ENCODE results near the gene GSTP1.

GSTP1 gene

DNA sequence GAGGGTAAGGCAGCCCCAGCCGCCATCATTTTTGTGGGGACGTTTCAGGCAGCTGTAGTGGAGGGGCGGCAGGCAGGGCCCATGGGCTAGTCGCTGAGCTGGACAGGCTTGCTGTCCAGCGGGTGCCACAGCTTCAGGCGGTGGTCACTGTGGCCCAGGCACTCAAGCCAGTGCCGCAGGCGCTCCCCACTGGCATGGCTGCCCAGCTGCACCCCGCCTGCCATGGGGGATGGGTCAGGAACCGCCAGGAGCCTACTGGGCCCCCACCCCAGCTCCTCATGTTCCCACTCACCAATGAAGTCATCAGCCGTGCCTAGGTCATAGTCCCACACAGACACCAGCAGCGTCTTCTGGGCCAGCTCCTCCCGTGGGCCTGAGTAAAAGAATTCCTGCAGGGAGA is 29.1 kb downstream of the GSTP1 start:
- Histone ChIP-seq H4K20me1 (ENCODE audit: control insufficient read depth, insufficient read depth, low read depth, low read length) (no peaks in the 10 kb centered on the region), H3K4me3 (ENCODE audit: low read length) (no peak overlapping the region), H3K4me2 (ENCODE audit: low read length) (no peak overlapping the region), H3K9me2 (replicated peaks; ENCODE audit: control insufficient read depth, low read length) (no peaks in the 10 kb centered on the region), H3K27ac (ENCODE audit: low read depth, low read length) (no peak overlapping the region), H3K4me1 (ENCODE audit: control insufficient read depth, low read length) (peaks cover 47% of the 10 kb centered on the region), H3F3A (ENCODE audit: control insufficient read depth, insufficient read depth) (peaks cover 6% of the 10 kb centered on the region), H3K9me3 (ENCODE audit: control insufficient read depth, insufficient read depth, low read length) (no peaks in the 10 kb centered on the region), H3K36me3 (ENCODE audit: control insufficient read depth, low read length) (peaks cover 52% of the 10 kb centered on the region), H3K27me3 (ENCODE audit: control insufficient read depth, low read length) (peaks cover 3% of the 10 kb centered on the region), H3K79me2 (ENCODE audit: control insufficient read depth, low read length) (peaks cover 14% of the 10 kb centered on the region)
- TF ChIP-seq, protein P1, sequence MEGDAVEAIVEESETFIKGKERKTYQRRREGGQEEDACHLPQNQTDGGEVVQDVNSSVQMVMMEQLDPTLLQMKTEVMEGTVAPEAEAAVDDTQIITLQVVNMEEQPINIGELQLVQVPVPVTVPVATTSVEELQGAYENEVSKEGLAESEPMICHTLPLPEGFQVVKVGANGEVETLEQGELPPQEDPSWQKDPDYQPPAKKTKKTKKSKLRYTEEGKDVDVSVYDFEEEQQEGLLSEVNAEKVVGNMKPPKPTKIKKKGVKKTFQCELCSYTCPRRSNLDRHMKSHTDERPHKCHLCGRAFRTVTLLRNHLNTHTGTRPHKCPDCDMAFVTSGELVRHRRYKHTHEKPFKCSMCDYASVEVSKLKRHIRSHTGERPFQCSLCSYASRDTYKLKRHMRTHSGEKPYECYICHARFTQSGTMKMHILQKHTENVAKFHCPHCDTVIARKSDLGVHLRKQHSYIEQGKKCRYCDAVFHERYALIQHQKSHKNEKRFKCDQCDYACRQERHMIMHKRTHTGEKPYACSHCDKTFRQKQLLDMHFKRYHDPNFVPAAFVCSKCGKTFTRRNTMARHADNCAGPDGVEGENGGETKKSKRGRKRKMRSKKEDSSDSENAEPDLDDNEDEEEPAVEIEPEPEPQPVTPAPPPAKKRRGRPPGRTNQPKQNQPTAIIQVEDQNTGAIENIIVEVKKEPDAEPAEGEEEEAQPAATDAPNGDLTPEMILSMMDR (IDR thresholded peaks at IDR 0.05; ENCODE audit: low read depth, low read length, poor library complexity, severe bottlenecking) = no peak
- no peak for TF ChIP-seq EZH2phosphoT487 (IDR thresholded peaks at IDR 0.05; ENCODE audit: borderline replicate concordance, low read length)

DNA sequence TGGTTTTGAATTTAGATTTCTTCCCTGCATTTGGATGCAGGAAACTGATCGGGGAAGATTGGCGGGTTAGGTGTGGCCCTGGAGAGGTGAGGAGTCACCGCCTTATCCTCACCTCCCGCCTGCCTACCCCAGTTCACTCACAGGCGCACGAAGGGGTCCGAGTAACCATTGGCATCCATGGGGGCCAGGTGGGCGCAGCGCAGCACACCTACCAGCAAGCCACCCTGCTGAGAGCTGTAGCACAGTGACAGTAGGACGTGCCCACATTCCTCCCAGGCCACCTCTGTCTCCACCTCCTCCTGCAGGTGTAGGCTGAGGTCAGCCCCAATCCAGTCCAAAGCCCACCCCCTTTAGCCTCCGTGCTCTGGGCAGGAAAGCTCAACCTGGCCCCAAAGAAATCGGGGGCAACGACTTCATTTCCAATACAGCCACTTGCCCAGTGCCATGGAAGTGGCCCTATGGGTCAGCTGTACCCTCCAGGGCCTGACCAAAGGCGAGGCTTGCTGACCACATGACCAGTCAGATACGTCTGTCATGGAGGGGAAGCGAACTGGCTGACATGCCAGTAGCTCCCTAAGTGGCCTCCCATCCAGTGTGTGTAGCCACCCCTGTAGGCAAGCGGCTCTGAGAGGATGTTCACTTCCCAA is 29.8 kb downstream of the GSTP1 start:
- peaks cover 47% of the 10 kb centered on the region for H3K36me3 ChIP-seq (ENCODE audit: control insufficient read depth, low read length)
- peak overlapping the region; percentile 79 for H3K4me2 ChIP-seq (ENCODE audit: low read length)
- H3K9me3 ChIP-seq (ENCODE audit: control insufficient read depth, insufficient read depth, low read length) = no peaks in the 10 kb centered on the region
- H3K27me3 ChIP-seq (ENCODE audit: control insufficient read depth, low read length) = peaks cover 3% of the 10 kb centered on the region
- H3K9me2 ChIP-seq (replicated peaks; ENCODE audit: control insufficient read depth, low read length) = no peaks in the 10 kb centered on the region
- H3K27ac ChIP-seq (ENCODE audit: low read depth, low read length) = peak overlapping the region; percentile 78
- H3K79me2 ChIP-seq (ENCODE audit: control insufficient read depth, low read length) = peaks cover 8% of the 10 kb centered on the region
- H3F3A ChIP-seq (ENCODE audit: control insufficient read depth, insufficient read depth) = peaks cover 8% of the 10 kb centered on the region
- TF ChIP-seq, protein P1 (IDR thresholded peaks at IDR 0.05; ENCODE audit: low read depth, low read length, poor library complexity, severe bottlenecking) = no peak
- TF ChIP-seq EZH2phosphoT487 (IDR thresholded peaks at IDR 0.05; ENCODE audit: borderline replicate concordance, low read length) = no peak
- H4K20me1 ChIP-seq (ENCODE audit: control insufficient read depth, insufficient read depth, low read depth, low read length) = no peaks in the 10 kb centered on the region
- peak overlapping the region; percentile 61 for H3K4me3 ChIP-seq (ENCODE audit: low read length)
- H3K4me1 ChIP-seq (ENCODE audit: control insufficient read depth, low read length) = peaks cover 41% of the 10 kb centered on the region

DNA sequence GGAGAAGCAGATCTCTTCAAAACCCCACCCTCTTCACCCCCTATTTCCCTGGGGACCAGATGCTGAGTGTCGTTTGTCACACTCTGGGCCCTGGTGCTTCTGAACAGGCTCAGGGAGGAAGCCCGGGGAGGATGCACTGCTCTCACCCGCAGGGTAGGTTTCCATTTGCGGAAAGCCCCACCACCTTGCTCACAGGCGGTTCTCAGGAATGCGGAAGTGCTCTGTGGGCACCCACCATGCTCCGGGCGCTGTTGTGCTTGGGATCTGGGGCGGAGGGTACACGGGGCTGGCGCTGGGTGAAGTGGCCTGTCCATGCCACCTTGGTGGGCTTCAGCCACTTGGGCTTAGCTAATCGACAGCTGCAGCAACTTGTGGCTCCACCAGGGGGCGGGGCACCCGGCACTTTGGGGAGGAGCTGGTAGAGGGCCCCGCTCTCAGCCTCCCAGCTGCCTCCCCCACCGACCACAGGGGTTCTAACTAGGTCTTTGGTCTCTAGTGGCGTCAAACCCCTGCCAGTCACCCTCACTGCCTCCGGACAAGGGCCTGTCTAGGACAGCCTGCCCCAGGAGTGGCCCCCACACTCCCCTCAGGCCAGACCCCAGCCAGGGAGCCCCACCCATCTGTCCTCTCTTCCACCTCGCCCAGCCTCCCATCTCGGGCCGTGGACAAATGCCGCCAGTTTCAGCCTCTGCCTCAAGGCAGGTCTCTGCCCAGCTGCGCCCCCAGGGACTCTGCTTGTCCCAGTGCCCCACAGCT is 30.5 kb downstream of the GSTP1 start:
- no peaks in the 10 kb centered on the region for H4K20me1 ChIP-seq (ENCODE audit: control insufficient read depth, insufficient read depth, low read depth, low read length)
- no peaks in the 10 kb centered on the region for H3K9me3 ChIP-seq (ENCODE audit: control insufficient read depth, insufficient read depth, low read length)
- peak overlapping the region; percentile 61 for H3K4me3 ChIP-seq (ENCODE audit: low read length)
- H3K4me2 ChIP-seq (ENCODE audit: low read length) = peak overlapping the region; percentile 79
- peaks cover under 1% of the 10 kb centered on the region; the same call in 1 of the 2 replicates for H3K79me2 ChIP-seq (ENCODE audit: control insufficient read depth, low read length)
- H3K36me3 ChIP-seq (ENCODE audit: control insufficient read depth, low read length) = peaks cover 40% of the 10 kb centered on the region
- no peaks in the 10 kb centered on the region for H3K9me2 ChIP-seq (replicated peaks; ENCODE audit: control insufficient read depth, low read length)
- peaks cover 39% of the 10 kb centered on the region for H3K4me1 ChIP-seq (ENCODE audit: control insufficient read depth, low read length)
- H3K27me3 ChIP-seq (ENCODE audit: control insufficient read depth, low read length) = peaks cover 3% of the 10 kb centered on the region
- peak overlapping the region; percentile 78 for H3K27ac ChIP-seq (ENCODE audit: low read depth, low read length)
- TF ChIP-seq, protein P1 (IDR thresholded peaks at IDR 0.05; ENCODE audit: low read depth, low read length, poor library complexity, severe bottlenecking) = peak; percentile 69
- TF ChIP-seq EZH2phosphoT487 (IDR thresholded peaks at IDR 0.05; ENCODE audit: borderline replicate concordance, low read length) = no peak
- peaks cover 8% of the 10 kb centered on the region for H3F3A ChIP-seq (ENCODE audit: control insufficient read depth, insufficient read depth)
